ENCODE data around the gene CD96. TPM values are rescaled to one million over a fixed set of nuclear protein-coding genes. Genes with fewer than 3 reads are reported as not detected.
"Not testable (repeated sequence)": the region's sequence is repeated elsewhere in the genome, so short reads cannot be mapped to it uniquely, and the experiment has no call there.

Gene CD96
- polyA plus RNA-seq, 4 donors: 0.69 to 2.7 (median 1.7) TPM

DNA sequence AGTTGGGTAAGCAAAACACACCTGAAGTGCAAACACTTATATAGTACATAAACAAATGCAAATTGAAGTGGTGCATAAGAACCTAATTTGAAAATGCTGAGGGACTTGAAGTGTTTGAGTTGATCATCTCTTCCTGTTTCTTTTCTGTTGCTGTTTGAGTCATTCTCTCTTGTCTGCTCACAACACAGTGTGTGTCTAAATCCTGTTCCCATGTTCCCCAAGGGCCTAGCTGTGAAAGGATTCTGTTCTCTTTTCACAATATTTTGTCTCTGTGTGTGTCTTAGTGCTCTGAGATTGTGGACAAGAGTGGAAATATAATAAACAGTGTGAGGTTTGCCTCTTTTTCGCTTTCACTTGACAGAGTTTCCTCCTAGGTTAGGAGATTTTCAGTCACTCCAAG, 6.1 kb downstream of the CD96 start:
- DNase-seq (ENCODE audit: low read depth in 4 of 4, low spot score in 3 of 4): no peak

DNA sequence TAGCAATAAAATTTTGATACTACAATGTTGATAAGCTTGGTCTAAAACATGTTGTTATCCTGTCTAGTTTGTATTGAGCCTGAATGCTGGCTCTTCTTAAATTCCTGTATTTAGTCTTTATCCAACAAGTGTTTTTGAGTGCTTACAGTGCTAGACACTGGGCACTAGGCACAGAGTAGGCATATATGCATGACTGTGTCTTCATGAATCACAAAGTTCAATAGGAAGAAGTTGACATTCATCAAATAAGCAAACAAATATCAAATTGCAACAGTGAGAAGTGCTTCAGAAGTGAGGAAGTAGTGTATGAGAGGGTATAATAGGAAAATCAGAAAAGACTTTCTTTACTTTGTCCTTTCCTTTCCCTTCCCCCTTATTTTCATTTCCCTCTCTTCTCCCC, 6.8 kb downstream of the CD96 start:
- DNase-seq (ENCODE audit: low read depth in 4 of 4, low spot score in 3 of 4): no peak

GRCh38 chr3:111561902-111562301, 19.9 kb downstream of the CD96 start:
- DNase-seq (ENCODE audit: low read depth in 4 of 4, low spot score in 3 of 4): not testable (repeated sequence)

DNA sequence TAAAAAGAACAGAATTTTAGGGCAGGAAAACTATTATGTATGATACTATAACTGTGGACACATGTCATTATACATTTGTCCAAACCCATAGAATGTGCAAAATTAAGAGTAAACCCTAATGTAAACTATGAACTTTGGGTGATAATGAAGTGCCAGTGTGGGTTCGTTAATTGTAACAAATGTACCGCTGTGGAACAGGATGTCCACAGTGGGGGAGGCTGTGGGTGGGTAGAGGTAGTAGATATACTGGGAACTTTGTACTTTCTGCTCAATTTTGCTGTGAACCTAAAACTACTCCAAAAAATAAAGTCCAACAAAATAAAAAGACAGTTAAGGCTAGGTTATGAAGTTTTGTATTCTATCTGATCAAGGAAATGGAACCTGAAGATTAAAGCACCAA, 24.8 kb downstream of the CD96 start:
- DNase-seq (ENCODE audit: low read depth in 4 of 4, low spot score in 3 of 4): no peak

DNA sequence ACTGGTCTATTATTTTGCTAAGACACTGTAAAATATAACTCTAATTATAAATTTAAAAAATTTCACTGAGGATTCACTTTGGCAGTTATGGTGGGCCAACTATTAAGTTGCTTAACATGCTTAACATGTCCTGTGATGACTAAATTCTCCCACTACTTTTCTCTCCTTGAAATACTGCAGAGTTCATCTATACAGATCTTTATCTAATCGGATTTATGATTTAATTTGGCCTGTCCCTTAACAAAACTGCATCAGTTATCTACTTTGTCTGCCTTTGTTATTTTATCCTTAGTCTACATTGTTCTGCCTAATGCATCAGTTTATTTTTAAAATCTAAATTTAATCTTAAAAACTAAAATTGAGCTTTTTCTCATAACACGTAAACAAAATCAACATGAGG, 26.4 kb downstream of the CD96 start:
- no peak for DNase-seq (ENCODE audit: low read depth in 4 of 4, low spot score in 3 of 4)

GRCh38 chr3:111568911-111569310, 26.9 kb downstream of the CD96 start:
- DNase-seq (ENCODE audit: low read depth in 4 of 4, low spot score in 3 of 4): no peak

DNA sequence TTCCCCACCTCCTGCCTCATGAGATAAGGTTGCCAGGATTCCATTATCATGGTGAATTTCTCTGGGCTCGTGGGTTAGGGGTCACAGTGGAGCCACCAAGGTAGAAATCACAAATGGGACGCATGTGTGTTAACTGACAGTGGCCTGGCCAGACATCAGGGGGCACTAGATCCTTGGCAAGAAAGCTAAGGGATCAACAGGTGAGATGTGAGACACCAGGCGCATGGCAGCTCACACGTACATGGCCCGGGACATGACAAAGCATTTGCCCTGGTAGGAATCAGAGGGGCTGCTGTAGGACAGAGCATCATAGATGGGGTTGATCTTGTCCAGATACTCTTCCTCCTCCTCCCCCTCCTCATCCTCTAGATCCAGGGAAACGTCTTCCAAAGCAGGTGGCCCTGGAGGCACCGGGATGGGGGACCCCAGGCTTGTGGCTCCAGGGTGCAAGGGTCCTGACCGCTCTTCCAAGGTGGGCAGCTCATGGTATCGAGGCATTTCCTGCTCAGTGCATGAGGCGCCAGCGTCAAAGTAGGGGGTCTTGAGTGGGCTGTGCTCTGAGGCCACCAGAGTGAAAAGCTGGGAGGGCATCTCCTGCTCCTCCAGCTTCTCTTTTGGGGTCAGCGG, 28.5 kb downstream of the CD96 start:
- DNase-seq (ENCODE audit: low read depth in 4 of 4, low spot score in 3 of 4): no peak

DNA sequence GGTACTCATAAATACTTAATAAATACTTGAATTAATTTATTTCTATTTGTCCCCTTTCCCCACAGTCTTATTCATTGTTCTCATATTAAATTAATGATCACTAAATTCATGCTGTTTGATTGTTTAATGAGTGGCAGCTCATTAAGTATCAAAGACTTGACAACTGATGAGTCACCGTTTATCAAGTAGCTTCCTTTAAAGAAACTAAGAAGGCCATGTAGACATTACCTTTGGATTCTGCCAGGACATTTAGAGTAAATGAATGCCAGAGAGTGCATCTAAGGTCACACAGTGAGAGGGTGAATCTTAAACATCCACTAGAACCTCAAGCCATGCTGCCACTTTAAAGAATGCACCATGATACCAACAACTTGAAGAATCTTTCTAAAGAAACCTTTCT, 29.3 kb downstream of the CD96 start:
- no peak for DNase-seq (ENCODE audit: low read depth in 4 of 4, low spot score in 3 of 4)

GRCh38 chr3:111571907-111572460, 30.0 kb downstream of the CD96 start:
- DNase-seq (ENCODE audit: low read depth in 4 of 4, low spot score in 3 of 4): no peak

DNA sequence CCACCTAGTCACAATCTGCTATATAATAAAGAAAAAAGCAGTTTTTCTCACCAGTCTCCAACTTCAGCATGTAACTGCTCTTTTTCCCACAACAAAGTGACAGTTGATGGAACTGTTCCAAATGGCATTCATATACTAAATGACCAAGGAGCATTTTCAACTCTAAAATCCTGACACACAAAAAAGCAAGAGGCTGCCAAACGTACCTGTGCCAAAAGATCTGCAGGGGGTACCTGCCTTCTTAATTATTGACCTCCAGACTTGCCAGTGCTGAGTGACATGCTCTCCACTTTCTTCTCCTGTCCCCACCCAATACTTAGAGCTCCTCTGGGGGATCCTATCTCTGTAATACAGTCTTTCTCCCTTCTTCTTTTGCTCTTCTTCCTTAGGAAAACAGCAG, 35.1 kb downstream of the CD96 start:
- no peak for DNase-seq (ENCODE audit: low read depth in 4 of 4, low spot score in 3 of 4)

- peak in 1 of 4 donors; percentile 3 for DNase-seq (ENCODE audit: low read depth in 4 of 4, low spot score in 3 of 4)
These were observed 36.0 kb downstream of the CD96 start for GRCh38 chr3:111577798-111578685.

DNA sequence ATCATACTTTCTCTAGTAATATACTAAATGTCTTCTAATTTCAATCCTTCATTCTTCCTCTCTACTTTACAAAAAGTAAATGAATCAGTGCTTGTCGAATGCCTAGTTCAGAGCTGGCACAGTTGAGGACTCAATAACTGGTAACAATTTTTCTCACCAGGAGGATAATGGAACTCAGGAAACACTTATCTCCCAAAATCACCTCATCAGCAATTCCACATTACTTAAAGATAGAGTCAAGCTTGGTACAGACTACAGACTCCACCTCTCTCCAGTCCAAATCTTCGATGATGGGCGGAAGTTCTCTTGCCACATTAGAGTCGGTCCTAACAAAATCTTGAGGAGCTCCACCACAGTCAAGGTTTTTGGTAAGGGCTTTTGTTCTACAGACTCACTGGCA, 36.9 kb downstream of the CD96 start:
- no peak for DNase-seq (ENCODE audit: low read depth in 4 of 4, low spot score in 3 of 4)

GRCh38 chr3:111579495-111579894, 37.5 kb downstream of the CD96 start:
- DNase-seq (ENCODE audit: low read depth in 4 of 4, low spot score in 3 of 4): no peak

DNA sequence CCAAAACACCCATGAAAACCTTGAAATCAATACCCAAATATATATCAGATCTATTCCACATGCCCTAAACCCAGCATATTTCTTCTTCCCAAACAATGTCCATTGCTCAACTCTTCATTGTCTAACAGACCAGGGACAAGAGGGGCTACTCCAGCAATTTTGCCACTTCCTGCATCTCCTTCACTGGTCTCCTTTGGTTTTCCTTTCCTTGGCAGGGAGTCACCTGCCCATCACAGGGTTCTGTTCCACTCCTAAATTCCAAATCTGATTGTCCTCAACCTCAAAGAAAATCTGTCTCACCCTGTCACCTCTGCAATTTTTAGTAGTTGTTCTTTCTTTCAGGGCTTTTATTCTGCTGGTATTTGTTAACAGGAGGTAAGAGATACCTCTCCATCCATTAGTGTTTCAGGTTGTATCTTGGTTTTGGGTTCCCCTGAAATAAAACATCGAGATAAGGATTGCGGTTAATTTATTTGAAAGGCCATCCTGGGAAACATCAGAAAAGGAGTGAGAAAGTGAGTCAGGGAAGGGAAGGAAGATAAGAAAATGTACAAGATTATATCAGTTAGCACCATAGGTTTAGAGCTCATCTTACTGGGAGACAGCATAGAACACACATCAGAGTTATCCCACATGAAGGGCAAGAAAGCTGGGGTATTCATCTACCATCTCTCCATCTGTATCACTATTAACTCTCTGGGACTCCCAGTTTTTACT, 39.6 kb downstream of the CD96 start:
- no peak for DNase-seq (ENCODE audit: low read depth in 4 of 4, low spot score in 3 of 4)

- no peak for DNase-seq (ENCODE audit: low read depth in 4 of 4, low spot score in 3 of 4)
These were observed 40.1 kb downstream of the CD96 start for GRCh38 chr3:111582120-111582474.

GRCh38 chr3:111584744-111585143, 42.7 kb downstream of the CD96 start:
- no peak for DNase-seq (ENCODE audit: low read depth in 4 of 4, low spot score in 3 of 4)

- peak in 1 of 4 donors; percentile 10 for DNase-seq (ENCODE audit: low read depth in 4 of 4, low spot score in 3 of 4)
These were observed 43.2 kb downstream of the CD96 start for GRCh38 chr3:111585217-111585616.

GRCh38 chr3:111588527-111588926, 46.5 kb downstream of the CD96 start:
- DNase-seq (ENCODE audit: low read depth in 4 of 4, low spot score in 3 of 4): no peak

DNA sequence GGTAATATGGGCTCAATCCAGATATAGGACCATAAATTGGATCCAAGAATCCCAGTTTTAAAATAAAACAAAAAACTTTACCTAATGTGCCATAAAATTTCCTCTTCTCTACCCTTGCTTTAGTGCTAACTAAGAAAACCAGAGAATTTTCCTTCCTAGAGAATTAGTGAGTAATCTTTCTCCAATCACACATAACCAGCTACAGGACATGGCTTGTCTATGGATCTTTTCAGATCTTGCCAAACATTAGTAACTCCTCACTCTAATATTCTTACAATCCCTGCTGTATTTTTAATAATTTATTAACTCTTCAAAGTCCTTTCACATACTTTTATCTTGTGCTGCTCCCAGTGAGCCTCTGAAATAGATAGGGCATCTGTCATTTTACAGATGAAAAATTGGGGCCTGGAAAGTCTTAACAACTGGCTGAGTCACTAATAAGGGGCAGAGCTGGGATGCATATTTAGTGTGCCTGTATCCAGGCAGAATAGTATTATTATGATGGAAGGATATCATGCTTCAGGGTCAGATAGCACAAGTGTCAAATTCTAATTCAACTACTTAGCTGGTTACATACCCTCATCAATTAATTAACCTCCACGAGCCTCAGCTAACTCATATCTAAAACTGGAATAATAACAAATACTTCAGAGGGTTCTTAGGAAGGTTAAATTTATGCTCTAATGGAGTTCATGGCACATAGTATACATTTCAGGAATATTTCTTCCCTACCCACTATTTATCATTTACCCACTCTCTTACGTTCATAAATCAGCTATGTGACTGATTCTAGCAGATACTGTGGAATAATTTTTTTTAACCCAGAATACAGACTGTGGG, 47.5 kb downstream of the CD96 start:
- DNase-seq (ENCODE audit: low read depth in 4 of 4, low spot score in 3 of 4): no peak

DNA sequence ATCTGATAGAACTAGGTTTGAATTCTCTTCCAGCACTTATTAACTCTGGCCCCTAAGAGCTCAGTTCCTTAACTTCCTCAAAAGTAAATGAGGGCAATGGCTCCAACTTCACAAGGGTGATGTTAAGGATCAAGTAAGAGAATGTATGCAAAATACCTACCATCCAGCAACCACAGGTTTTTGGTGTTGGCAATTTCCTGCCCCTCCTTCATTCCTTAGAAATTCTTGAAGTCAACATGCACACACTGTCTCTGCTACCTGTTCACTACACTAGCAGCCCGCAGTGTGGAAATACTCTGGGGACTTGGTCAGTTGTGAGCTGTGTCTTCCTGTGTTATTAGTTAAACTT, 48.1 kb downstream of the CD96 start:
- no peak for DNase-seq (ENCODE audit: low read depth in 4 of 4, low spot score in 3 of 4)

GRCh38 chr3:111591555-111591954, 49.6 kb downstream of the CD96 start:
- no peak for DNase-seq (ENCODE audit: low read depth in 4 of 4, low spot score in 3 of 4)
